Astrocyte (in vitro differentiated cells and primary cell): Measurements from ENCODE around the gene RBCK1.

Experiments used
- EZH2 ChIP-seq: IDR thresholded peaks from 2 replicates; pipeline ENCODE4 v1.6.1; 2012; ENCODE audit warnings: mild to moderate bottlenecking, low read length, inconsistent platforms; ENCODE audit not compliant: insufficient read depth
- TF ChIP-seq, protein P1 (sequence below): IDR thresholded peaks from 2 replicates; pipeline ENCODE4 v1.5.1; 2011; ENCODE audit warnings: low read depth, mild to moderate bottlenecking, inconsistent platforms, low read length, moderate library complexity; ENCODE audit not compliant: insufficient read depth

- TF ChIP-seq, protein P1, sequence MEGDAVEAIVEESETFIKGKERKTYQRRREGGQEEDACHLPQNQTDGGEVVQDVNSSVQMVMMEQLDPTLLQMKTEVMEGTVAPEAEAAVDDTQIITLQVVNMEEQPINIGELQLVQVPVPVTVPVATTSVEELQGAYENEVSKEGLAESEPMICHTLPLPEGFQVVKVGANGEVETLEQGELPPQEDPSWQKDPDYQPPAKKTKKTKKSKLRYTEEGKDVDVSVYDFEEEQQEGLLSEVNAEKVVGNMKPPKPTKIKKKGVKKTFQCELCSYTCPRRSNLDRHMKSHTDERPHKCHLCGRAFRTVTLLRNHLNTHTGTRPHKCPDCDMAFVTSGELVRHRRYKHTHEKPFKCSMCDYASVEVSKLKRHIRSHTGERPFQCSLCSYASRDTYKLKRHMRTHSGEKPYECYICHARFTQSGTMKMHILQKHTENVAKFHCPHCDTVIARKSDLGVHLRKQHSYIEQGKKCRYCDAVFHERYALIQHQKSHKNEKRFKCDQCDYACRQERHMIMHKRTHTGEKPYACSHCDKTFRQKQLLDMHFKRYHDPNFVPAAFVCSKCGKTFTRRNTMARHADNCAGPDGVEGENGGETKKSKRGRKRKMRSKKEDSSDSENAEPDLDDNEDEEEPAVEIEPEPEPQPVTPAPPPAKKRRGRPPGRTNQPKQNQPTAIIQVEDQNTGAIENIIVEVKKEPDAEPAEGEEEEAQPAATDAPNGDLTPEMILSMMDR = no peak
- no peak for TF ChIP-seq EZH2
Measured at GRCh38 chr20:458776-459175, 50.7 kb downstream of the RBCK1 start.
